Smooth muscle cell (in vitro differentiated cells): ENCODE measurements around the gene TRRAP. TPM values are rescaled to one million over a fixed set of nuclear protein-coding genes. Genes with fewer than 3 reads are reported as not detected.

Source experiments
- DNase-seq: peaks from one replicate; lab custom pipeline; 2025; ENCODE audit not compliant: unreplicated experiment; lab: John Stamatoyannopoulos, UW
- H2AFZ ChIP-seq: fragments of 200-600 bp; sonication (generic); 2 replicates; pipeline ENCODE4 v1.6.0; 2016; ENCODE audit warnings: antibody characterized with exemption, low read depth, mild to moderate bottlenecking
- H3F3A ChIP-seq: fragments of 200-600 bp; sonication (generic); 2 replicates; pipeline ENCODE4 v1.6.0; 2017; ENCODE audit warnings: antibody characterized with exemption, low read depth
- H3K27ac ChIP-seq: fragments of 200-600 bp; sonication (generic); 2 replicates; pipeline ENCODE4 v1.5.1; 2016; ENCODE audit warnings: low read depth, mild to moderate bottlenecking
- H3K27me3 ChIP-seq: fragments of 200-600 bp; sonication (generic); 2 replicates; pipeline ENCODE4 v1.6.1; 2016; ENCODE audit warnings: low read depth, mild to moderate bottlenecking
- H3K36me3 ChIP-seq: fragments of 200-600 bp; sonication (generic); 2 replicates; pipeline ENCODE4 v1.5.1; 2016; ENCODE audit warnings: low read depth
- H3K4me1 ChIP-seq: fragments of 200-600 bp; sonication (generic); 2 replicates; pipeline ENCODE4 v1.5.1; 2016; ENCODE audit warnings: low read depth
- H3K4me2 ChIP-seq: fragments of 200-600 bp; sonication (generic); 2 replicates; pipeline ENCODE4 v1.6.0; 2016; ENCODE audit warnings: mild to moderate bottlenecking
- H3K4me3 ChIP-seq: fragments of 200-600 bp; sonication (generic); 2 replicates; pipeline ENCODE4 v1.5.1; 2016; ENCODE audit warnings: mild to moderate bottlenecking
- H3K79me2 ChIP-seq: fragments of 200-600 bp; sonication (generic); 2 replicates; pipeline ENCODE4 v1.6.0; 2016; ENCODE audit warnings: low read depth, mild to moderate bottlenecking
- H3K9ac ChIP-seq: fragments of 200-600 bp; sonication (generic); 2 replicates; pipeline ENCODE4 v1.6.0; 2016; ENCODE audit warnings: low read depth
- H3K9me3 ChIP-seq: fragments of 200-600 bp; sonication (generic); replicated peaks from 2 replicates; pipeline ENCODE4 v1.5.1; 2016; ENCODE audit warnings: low read depth
- H4K20me1 ChIP-seq: fragments of 200-600 bp; sonication (generic); 2 replicates; pipeline ENCODE4 v1.6.0; 2016; ENCODE audit warnings: low read depth
- WGBS: methylation state at CpG from one replicate; pipeline ENCODE4 v1.1.7; 2016; ENCODE audit warnings: low lambda C conversion rate; 5-methylcytosine and 5-hydroxymethylcytosine counted together
- polyA plus RNA-seq: library from polyadenylated mRNA; unstranded; fragments of >200 nt; fragmentation: Nextera tagmentation; extraction: Ambion mirVana; gene quantifications from 2 replicates; pipeline ENCODE4 v1.2.1, GENCODE V29; 2016
- total RNA-seq: library from RNA; depleted of rRNA; stranded (reverse); fragments of >200 nt; gene quantifications from 2 replicates; pipeline ENCODE4 v1.2.3, GENCODE V29; 2014
- TF ChIP-seq, protein P1 (sequence below): fragments of 200-600 bp; sonication (generic); IDR thresholded peaks from 2 replicates; pipeline ENCODE4 v1.5.1; 2017; ENCODE audit warnings: borderline replicate concordance, mild to moderate bottlenecking, antibody characterized with exemption; ENCODE audit not compliant: insufficient read depth, poor library complexity, severe bottlenecking

The TRRAP gene
- total and polyA plus RNA-seq, 2 experiments from 2014 or later: 3.9 to 24.8 TPM

DNA sequence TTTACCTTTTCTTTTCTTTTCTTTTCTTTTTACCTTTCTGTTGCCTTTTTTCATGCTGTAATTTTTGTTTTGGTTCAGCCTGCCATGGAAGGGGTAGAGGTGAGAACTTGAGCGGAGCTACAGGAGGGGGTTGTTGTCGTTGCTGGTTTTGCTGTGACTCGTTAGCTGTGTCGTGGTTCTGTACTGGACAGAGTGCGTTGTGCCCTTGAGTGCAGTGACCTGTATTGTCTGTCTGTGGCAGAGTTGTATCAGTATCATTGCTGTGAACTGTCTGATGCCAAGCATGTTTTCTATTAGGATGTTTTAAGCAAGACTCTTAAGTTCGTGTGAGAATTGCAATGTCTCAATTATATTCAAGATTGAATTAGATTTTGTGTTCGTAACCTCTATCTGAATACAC is 67.5 kb downstream of the TRRAP start:
- Histone ChIP-seq H3K4me1 (no peaks in the 10 kb centered on the region), H3K4me2 (no peak overlapping the region), H3K27me3 (no peaks in the 10 kb centered on the region), H2AFZ (no peak overlapping the region), H4K20me1 (peaks cover 24% of the 10 kb centered on the region), H3F3A (no peaks in the 10 kb centered on the region), H3K36me3 (peaks cover 8% of the 10 kb centered on the region), H3K4me3 (no peak overlapping the region), H3K9ac (no peak overlapping the region), H3K9me3 (no peaks in the 10 kb centered on the region), H3K27ac (no peak overlapping the region), H3K79me2 (peaks cover 5% of the 10 kb centered on the region)
- TF ChIP-seq, protein P1, sequence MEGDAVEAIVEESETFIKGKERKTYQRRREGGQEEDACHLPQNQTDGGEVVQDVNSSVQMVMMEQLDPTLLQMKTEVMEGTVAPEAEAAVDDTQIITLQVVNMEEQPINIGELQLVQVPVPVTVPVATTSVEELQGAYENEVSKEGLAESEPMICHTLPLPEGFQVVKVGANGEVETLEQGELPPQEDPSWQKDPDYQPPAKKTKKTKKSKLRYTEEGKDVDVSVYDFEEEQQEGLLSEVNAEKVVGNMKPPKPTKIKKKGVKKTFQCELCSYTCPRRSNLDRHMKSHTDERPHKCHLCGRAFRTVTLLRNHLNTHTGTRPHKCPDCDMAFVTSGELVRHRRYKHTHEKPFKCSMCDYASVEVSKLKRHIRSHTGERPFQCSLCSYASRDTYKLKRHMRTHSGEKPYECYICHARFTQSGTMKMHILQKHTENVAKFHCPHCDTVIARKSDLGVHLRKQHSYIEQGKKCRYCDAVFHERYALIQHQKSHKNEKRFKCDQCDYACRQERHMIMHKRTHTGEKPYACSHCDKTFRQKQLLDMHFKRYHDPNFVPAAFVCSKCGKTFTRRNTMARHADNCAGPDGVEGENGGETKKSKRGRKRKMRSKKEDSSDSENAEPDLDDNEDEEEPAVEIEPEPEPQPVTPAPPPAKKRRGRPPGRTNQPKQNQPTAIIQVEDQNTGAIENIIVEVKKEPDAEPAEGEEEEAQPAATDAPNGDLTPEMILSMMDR: no peak
- WGBS: 93% methylated on average over 7 of the region's 7 CpGs
- no peak for DNase-seq

DNA sequence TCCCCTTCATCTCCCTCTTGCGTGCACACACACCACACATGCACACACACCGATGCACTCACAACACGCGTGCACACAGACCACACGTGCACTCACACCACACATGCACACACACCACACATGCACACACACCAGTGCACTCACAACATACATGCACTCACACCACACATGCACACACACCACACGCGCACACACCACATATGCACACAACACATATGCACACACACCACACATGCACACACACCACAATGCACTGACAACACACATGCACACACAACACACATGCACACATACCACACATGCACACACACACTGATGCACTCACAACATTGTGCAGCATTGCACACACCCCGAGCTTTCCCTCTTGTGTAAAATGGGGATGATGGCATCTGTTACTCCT is 68.1 kb downstream of the TRRAP start:
- Histone ChIP-seq H3K4me2 (no peak overlapping the region), H3K36me3 (peaks cover 8% of the 10 kb centered on the region), H3K79me2 (peaks cover 5% of the 10 kb centered on the region), H3K27ac (no peak overlapping the region), H3K4me1 (no peaks in the 10 kb centered on the region), H3F3A (no peaks in the 10 kb centered on the region), H3K9me3 (no peaks in the 10 kb centered on the region), H4K20me1 (peaks cover 24% of the 10 kb centered on the region), H3K27me3 (no peaks in the 10 kb centered on the region), H3K4me3 (no peak overlapping the region), H3K9ac (no peak overlapping the region), H2AFZ (no peak overlapping the region)
- WGBS: 97% methylated on average over 4 of the region's 8 CpGs
- no peak for DNase-seq
- TF ChIP-seq, protein P1: no peak

DNA sequence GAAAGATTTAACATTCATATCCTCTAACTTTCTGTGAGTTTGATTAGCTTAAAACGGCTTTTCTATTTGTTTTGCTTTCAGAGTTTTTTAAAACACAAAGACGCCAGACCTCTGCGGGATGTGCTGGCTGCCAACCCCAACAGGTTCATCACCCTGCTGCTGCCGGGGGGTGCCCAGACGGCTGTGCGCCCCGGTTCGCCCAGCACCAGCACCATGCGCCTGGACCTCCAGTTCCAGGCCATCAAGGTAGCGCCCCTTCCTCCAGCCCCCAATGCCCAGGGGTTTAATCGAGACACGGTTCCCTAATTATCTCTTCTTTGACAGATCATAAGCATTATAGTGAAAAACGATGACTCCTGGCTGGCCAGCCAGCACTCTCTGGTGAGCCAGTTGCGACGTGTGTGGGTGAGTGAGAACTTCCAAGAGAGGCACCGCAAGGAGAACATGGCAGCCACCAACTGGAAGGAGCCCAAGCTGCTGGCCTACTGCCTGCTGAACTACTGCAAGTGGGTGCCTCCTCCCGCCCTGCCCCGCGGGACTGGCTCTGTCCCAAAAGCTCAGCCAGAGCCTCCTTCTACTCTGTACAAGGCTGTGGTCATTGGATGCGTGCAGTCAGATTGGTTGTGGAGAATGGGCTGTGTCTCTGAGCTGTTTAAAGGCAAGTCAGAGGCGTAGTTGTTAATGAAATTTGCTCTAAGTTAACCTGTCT is 71.2 kb downstream of the TRRAP start:
- DNase-seq: no peak
- H3K27me3 ChIP-seq: no peaks in the 10 kb centered on the region
- H3K79me2 ChIP-seq: no peaks in the 10 kb centered on the region
- no peaks in the 10 kb centered on the region for H3F3A ChIP-seq
- 98% methylated on average over 21 of the region's 21 CpGs for WGBS
- no peak overlapping the region for H2AFZ ChIP-seq
- H3K4me1 ChIP-seq: no peaks in the 10 kb centered on the region
- no peak overlapping the region for H3K4me2 ChIP-seq
- H3K36me3 ChIP-seq: peaks cover 8% of the 10 kb centered on the region
- no peak overlapping the region for H3K9ac ChIP-seq
- H3K4me3 ChIP-seq: no peak overlapping the region
- no peak overlapping the region for H3K27ac ChIP-seq
- TF ChIP-seq, protein P1: no peak
- H4K20me1 ChIP-seq: peaks cover 20% of the 10 kb centered on the region
- H3K9me3 ChIP-seq: no peaks in the 10 kb centered on the region

DNA sequence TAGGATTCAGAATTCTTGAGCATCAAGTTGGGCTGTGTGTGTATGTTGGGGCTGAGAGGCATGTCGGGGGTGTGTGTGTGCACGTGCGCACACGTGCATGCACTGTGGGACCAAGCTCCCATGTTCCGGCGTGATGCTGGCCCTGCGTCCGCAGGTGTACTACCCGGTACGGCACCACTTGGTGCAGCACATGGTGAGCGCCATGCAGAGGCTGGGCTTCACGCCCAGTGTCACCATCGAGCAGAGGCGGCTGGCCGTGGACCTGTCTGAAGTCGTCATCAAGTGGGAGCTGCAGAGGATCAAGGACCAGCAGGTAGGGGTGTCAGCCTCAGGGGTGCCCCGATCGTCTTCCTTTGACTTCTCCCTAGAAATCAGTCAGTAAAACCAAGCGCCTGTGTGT is 77.7 kb downstream of the TRRAP start:
- TF ChIP-seq, protein P1: no peak
- no peaks in the 10 kb centered on the region for H3K9me3 ChIP-seq
- H3K4me2 ChIP-seq: no peak overlapping the region
- H3K9ac ChIP-seq: no peak overlapping the region
- H3K27ac ChIP-seq: no peak overlapping the region
- no peaks in the 10 kb centered on the region for H3K4me1 ChIP-seq
- H2AFZ ChIP-seq: no peak overlapping the region
- whole genome bisulfite sequencing: 98% methylated on average over 19 of the region's 19 CpGs
- no peaks in the 10 kb centered on the region for H4K20me1 ChIP-seq
- DNase-seq: no peak
- peaks cover 7% of the 10 kb centered on the region for H3K36me3 ChIP-seq
- no peaks in the 10 kb centered on the region for H3K27me3 ChIP-seq
- no peaks in the 10 kb centered on the region for H3F3A ChIP-seq
- no peaks in the 10 kb centered on the region for H3K79me2 ChIP-seq
- no peak overlapping the region for H3K4me3 ChIP-seq
